HepG2 (cell line): ENCODE data around the gene TATDN2. TPM values are rescaled to one million over a fixed set of nuclear protein-coding genes. Genes with fewer than 3 reads are reported as not detected.

ENCODE experiments used
- ATAC-seq: fragments of 200-7000 bp; cut with Tn5 transposase; 3 replicates; pipeline ENCODE4 v1.9.1; 2020; ENCODE audit warnings: mild to moderate bottlenecking, moderate library complexity
- BruUV-seq: library from RNA; stranded (reverse); fragments of 400-500 nt; replicated peaks from 2 replicates; lab custom pipeline; 2021; lab: Mats Ljungman, UMichigan
- CTCF ChIA-PET: fragments of 300-600 bp; formaldehyde crosslinking; extraction: SDS; loops from one replicate; lab custom pipeline; 2021; ENCODE audit warnings: low total read pairs, inconsistent platforms, low intra/inter-chr PET ratio; lab: Yijun Ruan, JAX
- POLR2A ChIA-PET: fragments of 350-600 bp; sonication (Branson Sonifier 250); formaldehyde crosslinking; loops from one replicate; lab custom pipeline; 2020; ENCODE audit warnings: antibody characterized with exemption, inconsistent platforms; lab: Yijun Ruan, JAX
- DNase-seq: peaks from one replicate; pipeline ENCODE4 v3.0.0-alpha.2; 2015; ENCODE audit warnings: low spot score
- FAIRE-seq: peaks from 3 replicates; lab custom pipeline; 2011; peaks lifted over from hg19 to GRCh38; lab: Jason Lieb, UNC
- H2AFZ ChIP-seq: one replicate; pipeline ENCODE4 v1.6.1; 2011; ENCODE audit warnings: low read length, inconsistent platforms
- H3K27ac ChIP-seq: fragments of 300-600 bp; 3 replicates; pipeline ENCODE4 v1.8.0; 2011; ENCODE audit warnings: mixed run types, mild to moderate bottlenecking, mixed read lengths, low read length, inconsistent platforms; ENCODE audit not compliant: insufficient read depth; ENCODE audit errors: extremely low read length
- H3K27me3 ChIP-seq, 2 experiments: fragments of 200-600 bp in 1 of 2; 2 replicates in 1 of 2; 3 replicates in 1 of 2; pipeline versions ENCODE4 v1.6.0 to v1.8.0; 2011; ENCODE audit warnings: low read length in 2 of 2, mild to moderate bottlenecking in 2 of 2, moderate library complexity in 2 of 2, inconsistent platforms in 1 of 2; ENCODE audit not compliant: insufficient read depth in 2 of 2, control insufficient read depth in 1 of 2
- H3K36me3 ChIP-seq, 2 experiments: fragments of 200-600 bp in 1 of 2; replicated peaks in 1 of 2; 2 replicates in 1 of 2; 3 replicates in 1 of 2; pipeline versions ENCODE4 v1.5.1 to v1.8.0; 2011; ENCODE audit warnings: low read length in 2 of 2, inconsistent platforms in 1 of 2; ENCODE audit not compliant: insufficient read depth in 2 of 2, control insufficient read depth in 1 of 2
- H3K4me1 ChIP-seq: 2 replicates; pipeline ENCODE4 v1.5.1; 2012; ENCODE audit warnings: low read length, inconsistent platforms; ENCODE audit not compliant: insufficient read depth
- H3K4me2 ChIP-seq: 2 replicates; pipeline ENCODE4 v1.6.0; 2011; ENCODE audit warnings: low read depth, low read length, inconsistent platforms
- H3K4me3 ChIP-seq, 3 experiments: fragments of 200-600 bp in 1 of 3; sonication (generic), shearing (Covaris generic) in 1 of 3; replicated peaks in 1 of 3; 2 replicates each; pipeline ENCODE4 v1.5.1; 2011 to 2016; ENCODE audit warnings: low read length in 3 of 3, inconsistent platforms in 2 of 3, low read depth in 2 of 3, mild to moderate bottlenecking in 2 of 3, control low read depth in 1 of 3, mixed read lengths in 1 of 3; ENCODE audit not compliant: insufficient read depth in 1 of 3
- H3K79me2 ChIP-seq: one replicate; pipeline ENCODE4 v1.6.1; 2011; ENCODE audit warnings: low read length, inconsistent platforms; ENCODE audit not compliant: insufficient read depth
- H3K9ac ChIP-seq: 2 replicates; pipeline ENCODE4 v1.6.0; 2011; ENCODE audit warnings: mild to moderate bottlenecking, low read depth, low read length, inconsistent platforms; ENCODE audit not compliant: insufficient read depth
- H3K9me3 ChIP-seq: 2 replicates; pipeline ENCODE4 v1.5.1; 2012; ENCODE audit warnings: mild to moderate bottlenecking, low read length
- H4K20me1 ChIP-seq: 2 replicates; pipeline ENCODE4 v1.6.0; 2011; ENCODE audit warnings: inconsistent platforms, mild to moderate bottlenecking, low read length, moderate library complexity; ENCODE audit not compliant: insufficient read depth
- CTCF ChIP-seq: sonication (generic); formaldehyde crosslinking; IDR thresholded peaks from 2 replicates; pipeline ENCODE4 v1.5.0; 2020; ENCODE audit warnings: mild to moderate bottlenecking, missing genetic modification reagents, moderate library complexity
- HOXA5 ChIP-seq: sonication (generic); formaldehyde crosslinking; IDR thresholded peaks from 2 replicates; pipeline ENCODE4 v1.4.0; 2020; ENCODE audit warnings: missing genetic modification reagents
- MIER3 ChIP-seq: IDR thresholded peaks from 2 replicates; pipeline ENCODE4 v1.6.1; 2016; ENCODE audit warnings: missing compliant biosample characterization, borderline replicate concordance
- NFKB2 ChIP-seq: sonication (generic); formaldehyde crosslinking; IDR thresholded peaks from 2 replicates; pipeline ENCODE4 v1.4.0; 2020; ENCODE audit warnings: missing genetic modification reagents, borderline replicate concordance
- NR1H2 ChIP-seq: sonication (generic); formaldehyde crosslinking; IDR thresholded peaks from 2 replicates; pipeline ENCODE4 v1.8.1; 2022; ENCODE audit warnings: low read depth, missing genetic modification reagents, borderline replicate concordance
- PHF20 ChIP-seq: sonication (generic); formaldehyde crosslinking; IDR thresholded peaks from 2 replicates; pipeline ENCODE4 v1.5.0; 2020; ENCODE audit warnings: mild to moderate bottlenecking, missing genetic modification reagents
- SMC3 ChIP-seq: IDR thresholded peaks from 2 replicates; pipeline ENCODE4 v1.6.1; 2011; ENCODE audit warnings: low read length, improper control_type of control experiment
- SOX6 ChIP-seq, 2 experiments: fragments of 450-650 bp in 1 of 2; sonication (generic) in 1 of 2; formaldehyde crosslinking in 1 of 2; IDR thresholded peaks; 2 replicates each; pipeline versions ENCODE4 v1.4.0 to v1.6.1; 2017 to 2020; ENCODE audit warnings: antibody characterized with exemption in 1 of 2, mild to moderate bottlenecking in 1 of 2, missing genetic modification reagents in 1 of 2
- SP1 ChIP-seq, 2 experiments: fragments of 450-650 bp in 1 of 2; sonication (generic) in 1 of 2; formaldehyde crosslinking in 1 of 2; IDR thresholded peaks; 2 replicates each; pipeline versions ENCODE4 v1.4.0 to v1.6.1; 2016 to 2020; ENCODE audit warnings: missing genetic modification reagents in 1 of 2
- STAG1 ChIP-seq: sonication (generic); formaldehyde crosslinking; IDR thresholded peaks from 2 replicates; pipeline ENCODE4 v1.4.0; 2020; ENCODE audit warnings: missing genetic modification reagents
- ZNF501 ChIP-seq: sonication (generic); formaldehyde crosslinking; IDR thresholded peaks from 2 replicates; pipeline ENCODE4 v1.5.1; 2020; ENCODE audit warnings: mild to moderate bottlenecking, moderate library complexity, missing genetic modification reagents
- WGBS: methylation state at CpG from one replicate; pipeline ENCODE4 v1.1.6; 2017; ENCODE audit warnings: low lambda C conversion rate; 5-methylcytosine and 5-hydroxymethylcytosine counted together
- in situ Hi-C: cut with HindIII; loops from 2 replicates; pipeline ENCODE4 v1.10.0; 2017; ENCODE audit warnings: low pct_unique_long_range_greater_than_20kb; ENCODE audit not compliant: extremely low pct_ligation_motif_present
- intact Hi-C: fragments of 100-400 bp; cut with micrococcal nuclease; formaldehyde crosslinking; loops from one replicate; pipeline ENCODE4 v1.10.0; 2022; ENCODE audit not compliant: unreplicated experiment
- polyA plus RNA-seq, 8 experiments: library from polyadenylated mRNA; depleted of rRNA in 3 of 8; stranded (reverse) in 7 of 8; unstranded in 1 of 8; fragments of >200 nt; fragmentation: Illumina TruSeq in 4 of 8; extraction: Trizol in 4 of 8; gene quantifications; 2 replicates each; pipeline versions ENCODE4 v1.2.1 to v1.2.3, GENCODE V29; 2011 to 2016; ENCODE audit warnings: low read depth in 4 of 8, missing spikeins in 1 of 8, mixed read lengths in 1 of 8; ENCODE audit not compliant: insufficient read depth in 1 of 8
- total RNA-seq, 5 experiments: library from RNA; depleted of rRNA; stranded (reverse); fragments of >200 nt; fragmentation: Illumina TruSeq; extraction: Trizol; gene quantifications; 2 replicates each; pipeline ENCODE4 v1.2.3, GENCODE V29; 2016; ENCODE audit warnings: low read depth in 1 of 5

The TATDN2 gene
- total and polyA plus RNA-seq, 2 of the 13 experiments (the other 11 are each of a cell fraction or from before 2014, with no cell fraction given), result 12.1 to 21.9 TPM

- POLR2A ChIA-PET, result interaction anchor here (0.9 kb wide), 1 partner anchor 74 kb away, joined by 3 read pairs; the partner anchor contains the start of gene TATDN2
Measured at GRCh38 chr3:10322352-10322710, 74.1 kb downstream of the TATDN2 start.

More at GRCh38 chr3:10322352-10322710, 74.1 kb downstream of the TATDN2 start:
- Histone ChIP-seq H3K27ac (no peak overlapping the region), H3K36me3 (peaks cover 3 to 19% of the 10 kb centered on the region in 2 experiments; a peak in 4 of 5 replicates), H3K27me3 (peaks cover 0 to under 1% of the 10 kb centered on the region in 2 experiments; a peak in 1 of 5 replicates), H3K4me3 (no peak overlapping the region), H3K4me2 (no peak overlapping the region), H2AFZ (no peak overlapping the region), H3K9me3 (no peaks in the 10 kb centered on the region), H4K20me1 (peaks cover 14% of the 10 kb centered on the region), H3K9ac (no peak overlapping the region), H3K4me1 (peaks cover 37% of the 10 kb centered on the region), H3K79me2 (peaks cover 30% of the 10 kb centered on the region)
- intact Hi-C loops (no loop called here), in situ Hi-C loops (no loop called here)
- no peak for DNase-seq
- WGBS, result 25% methylated on average over 1 of the region's 1 CpG
- TF ChIP-seq MIER3 (CRISPR knock-in tag) (no peak), STAG1 (CRISPR knock-in tag) (peak; percentile 43), PHF20 (CRISPR knock-in tag) (no peak), SMC3 (0 out of 2 replicates have a peak, but pooled peaks have one; percentile 14), SOX6 (IDR thresholded peaks at IDR 0.05) (no peak), SOX6 (CRISPR knock-in tag; IDR thresholded peaks at IDR 0.05) (peak; percentile 22; the same call in 1 of the 2 replicates), ZNF501 (CRISPR knock-in tag) (0 out of 2 replicates have a peak, but pooled peaks have one; percentile 22), SP1 (IDR thresholded peaks at IDR 0.05) (no peak), SP1 (CRISPR knock-in tag; IDR thresholded peaks at IDR 0.05) (no peak), NFKB2 (CRISPR knock-in tag) (no peak), CTCF (CRISPR knock-in tag) (peak; percentile 50), NR1H2 (no peak), HOXA5 (CRISPR knock-in tag) (no peak)
- FAIRE-seq, result peak; percentile 15
- ATAC-seq, result peak; percentile 45
- CTCF ChIA-PET, result no interaction called here
- no TSS peak for BruUV-seq
